GM21576 (cell line): ENCODE data around the gene SLC43A3.
"Not testable (repeated sequence)": the region's sequence is repeated elsewhere in the genome, so short reads cannot be mapped to it uniquely, and the experiment has no call there.

ENCODE experiments used
- ATAC-seq: cut with Tn5 transposase; IDR thresholded peaks from one replicate; pipeline ENCODE4 v1.9.1; 2021; ENCODE audit warnings: mild to moderate bottlenecking, moderate library complexity; ENCODE audit not compliant: unreplicated experiment

The SLC43A3 gene

GRCh38 chr11:57407941-57408475, 18.9 kb downstream of the SLC43A3 start:
- ATAC-seq = no peak

- no peak for ATAC-seq
Observed at GRCh38 chr11:57407010-57407920, 19.7 kb downstream of the SLC43A3 start.

GRCh38 chr11:57406337-57406904, 20.5 kb downstream of the SLC43A3 start:
- peak; percentile 65 for ATAC-seq

GRCh38 chr11:57405271-57405860, 21.6 kb downstream of the SLC43A3 start:
- ATAC-seq = no peak

GRCh38 chr11:57403802-57404147, 23.1 kb downstream of the SLC43A3 start:
- no peak for ATAC-seq

GRCh38 chr11:57403003-57403801, 23.7 kb downstream of the SLC43A3 start:
- not testable (repeated sequence) for ATAC-seq

GRCh38 chr11:57402188-57403002, 24.5 kb downstream of the SLC43A3 start:
- ATAC-seq = no peak

GRCh38 chr11:57399972-57400578, 26.8 kb downstream of the SLC43A3 start:
- ATAC-seq = no peak

- no peak for ATAC-seq
Observed at GRCh38 chr11:57399221-57399620, 27.7 kb downstream of the SLC43A3 start.

GRCh38 chr11:57397394-57397990, 29.4 kb downstream of the SLC43A3 start:
- ATAC-seq = no peak

- no peak for ATAC-seq
Observed at GRCh38 chr11:57396744-57397143, 30.2 kb downstream of the SLC43A3 start.

GRCh38 chr11:57395905-57396623, 30.9 kb downstream of the SLC43A3 start:
- no peak for ATAC-seq

- ATAC-seq = no peak
Observed at GRCh38 chr11:57394203-57394965, 32.5 kb downstream of the SLC43A3 start.

GRCh38 chr11:57392763-57393105, 34.2 kb downstream of the SLC43A3 start:
- no peak for ATAC-seq

GRCh38 chr11:57392066-57392762, 34.7 kb downstream of the SLC43A3 start:
- ATAC-seq = no peak

GRCh38 chr11:57391539-57391938, 35.4 kb downstream of the SLC43A3 start:
- no peak for ATAC-seq

- ATAC-seq = no peak
Observed at GRCh38 chr11:57391111-57391510, 35.8 kb downstream of the SLC43A3 start.
